NCI-H510A (cell line): ENCODE data around the gene PPP1R12B.
A peak's percentile ranks its signal among the peaks of the same experiment; 100 is the strongest.
"Not testable (repeated sequence)": the region's sequence is repeated elsewhere in the genome, so short reads cannot be mapped to it uniquely, and the experiment has no call there.

Experiments used
- DNase-seq: peaks from one replicate; lab custom pipeline; 2025; lab: John Stamatoyannopoulos, UW

Gene PPP1R12B

DNA sequence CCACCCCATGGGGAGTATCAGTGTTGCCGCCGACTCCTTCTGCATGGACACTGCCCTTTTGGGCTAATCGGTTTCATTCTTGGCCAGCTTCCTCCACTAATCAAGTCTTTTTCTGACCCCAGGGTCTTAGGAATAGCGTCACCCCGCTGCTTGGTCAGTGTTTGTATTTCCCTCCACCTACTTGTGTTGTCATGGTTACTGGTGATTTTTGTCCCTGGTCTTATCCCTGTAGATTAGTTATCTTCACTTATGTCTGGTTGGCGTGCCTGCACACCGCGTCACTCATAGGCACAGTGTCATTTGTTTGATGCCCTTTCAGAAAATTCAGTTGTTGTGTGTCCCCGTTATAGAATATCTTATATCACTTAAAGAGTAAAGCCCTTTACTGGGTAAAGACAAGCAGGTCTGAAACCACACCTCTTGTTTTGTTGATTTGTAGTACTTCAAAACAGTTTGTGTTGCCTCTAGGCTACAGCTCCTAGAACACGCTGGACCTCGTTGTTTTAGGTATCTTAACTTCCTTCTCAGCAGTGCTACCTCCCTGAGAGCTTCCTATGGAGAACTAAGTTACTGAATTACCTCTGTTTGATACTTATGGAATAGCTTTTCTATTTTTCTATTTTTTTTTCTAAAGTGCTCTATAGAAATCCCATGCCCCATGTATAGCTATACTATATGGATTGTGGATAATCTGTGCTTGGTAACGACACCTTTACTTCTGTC is 868 bp downstream of the PPP1R12B start:
- DNase-seq: no peak

DNA sequence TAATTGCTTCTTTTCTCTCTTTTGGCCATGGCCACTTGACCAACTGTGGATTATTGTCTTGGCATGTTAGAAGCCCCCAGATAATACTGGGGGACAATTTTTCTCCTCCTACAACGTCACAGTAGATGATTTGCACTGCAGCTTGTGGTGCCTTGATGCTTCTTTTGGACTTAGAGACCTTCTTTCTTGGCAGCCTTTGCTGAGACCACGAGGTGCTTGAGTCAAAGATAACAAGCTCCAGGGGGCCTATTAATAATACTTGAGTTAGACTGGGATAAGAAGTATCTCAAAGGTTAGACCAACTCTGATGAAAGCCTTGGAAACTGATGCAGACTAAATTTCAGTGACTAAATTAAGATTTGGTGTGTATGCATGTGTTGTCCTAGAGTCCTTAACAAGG is 3.2 kb downstream of the PPP1R12B start:
- no peak for DNase-seq

DNA sequence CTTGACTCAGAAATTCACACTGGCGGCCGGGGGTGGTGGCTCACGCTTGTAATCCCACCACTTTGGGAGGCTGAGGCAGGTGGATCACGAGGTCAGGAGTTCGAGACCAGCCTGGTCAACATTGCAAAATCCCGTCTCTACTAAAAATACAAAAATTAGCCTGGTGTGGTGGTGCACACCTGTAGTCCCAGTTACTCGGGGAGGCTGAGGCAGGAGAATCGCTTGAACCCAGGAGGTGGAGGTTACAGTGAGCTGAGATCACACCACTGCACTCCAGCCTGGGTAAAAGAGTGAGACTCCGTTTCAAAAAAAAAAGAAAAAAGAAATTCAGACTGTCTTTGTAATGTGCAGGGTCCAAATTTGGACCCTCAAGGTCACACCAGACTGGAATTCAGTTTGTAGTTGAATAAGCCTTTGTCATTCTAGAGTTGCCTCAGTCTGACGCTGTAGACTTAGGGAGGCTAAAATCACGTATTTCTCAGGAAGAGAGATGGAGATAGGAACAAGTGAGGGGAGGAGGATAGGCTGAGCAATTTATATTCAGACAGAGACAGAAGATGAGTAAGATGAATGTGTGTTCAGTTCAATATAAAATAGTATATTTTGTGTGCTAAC is 4.2 kb downstream of the PPP1R12B start:
- DNase-seq: not testable (repeated sequence)

DNA sequence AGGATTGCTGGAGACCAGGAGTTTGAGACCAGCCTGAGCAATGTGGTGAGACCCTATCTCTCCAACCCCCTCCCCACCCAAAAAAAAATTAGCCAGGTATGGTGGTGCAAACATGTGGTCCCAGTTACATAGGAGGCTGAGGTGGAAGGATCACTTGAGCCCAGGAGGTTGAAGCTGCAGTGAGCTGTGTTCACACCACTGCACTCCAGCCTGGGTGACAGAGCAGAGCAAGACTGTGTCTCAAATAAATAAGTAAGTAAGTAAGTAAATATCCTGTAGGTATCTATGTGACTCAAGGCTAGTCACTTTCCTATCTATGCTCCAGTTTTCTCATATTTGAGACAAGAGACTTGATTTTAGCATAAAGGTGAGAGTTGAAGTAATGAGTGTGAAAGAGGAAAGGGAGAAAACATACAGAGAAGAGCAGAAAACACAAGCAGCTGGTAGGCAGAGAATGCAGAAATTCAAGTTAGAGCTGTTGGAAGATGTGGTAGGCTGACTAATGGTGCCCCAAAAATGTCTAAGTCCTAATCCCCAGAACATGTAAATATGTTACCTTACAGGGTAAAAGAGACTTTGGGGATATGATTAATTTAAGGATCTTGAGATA is 7.5 kb downstream of the PPP1R12B start:
- DNase-seq: no peak

DNA sequence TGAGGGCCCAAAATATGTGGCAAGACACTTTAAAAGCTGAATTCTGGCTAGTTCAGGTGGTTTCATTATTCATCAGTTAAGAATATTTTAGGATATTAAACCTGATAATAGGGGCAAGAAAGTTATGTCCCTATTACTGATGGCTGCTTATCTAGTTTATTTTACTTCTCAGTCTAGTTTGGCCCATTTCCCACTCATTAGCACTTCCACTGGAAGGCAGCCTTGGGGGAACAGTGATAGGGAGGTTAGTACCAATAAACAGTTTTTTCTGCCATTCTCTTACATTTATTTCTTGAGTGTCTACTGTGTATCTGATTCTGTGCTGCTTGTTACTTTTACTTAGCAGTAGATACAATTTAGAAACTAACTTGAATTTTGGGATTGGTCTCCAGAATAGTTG is 9.0 kb downstream of the PPP1R12B start:
- DNase-seq: no peak

DNA sequence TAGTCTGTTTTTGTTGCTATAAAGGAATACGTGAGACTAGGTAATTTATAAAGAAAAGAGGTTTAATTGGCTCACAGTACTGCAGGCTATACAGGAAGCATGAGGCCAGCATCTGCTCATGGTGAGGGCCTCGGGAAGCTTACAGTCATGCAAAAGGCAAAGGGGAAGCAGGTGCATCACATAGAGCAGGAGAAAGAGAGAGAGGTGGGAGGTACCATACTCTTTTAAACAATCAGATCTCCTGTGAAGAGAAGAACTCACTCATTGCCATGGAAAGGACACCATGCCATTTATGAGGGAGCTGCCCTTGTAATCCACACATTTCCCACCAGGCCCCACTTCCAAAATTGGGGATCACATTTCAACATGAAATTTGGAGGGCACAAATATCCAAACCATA is 12.7 kb downstream of the PPP1R12B start:
- no peak for DNase-seq

DNA sequence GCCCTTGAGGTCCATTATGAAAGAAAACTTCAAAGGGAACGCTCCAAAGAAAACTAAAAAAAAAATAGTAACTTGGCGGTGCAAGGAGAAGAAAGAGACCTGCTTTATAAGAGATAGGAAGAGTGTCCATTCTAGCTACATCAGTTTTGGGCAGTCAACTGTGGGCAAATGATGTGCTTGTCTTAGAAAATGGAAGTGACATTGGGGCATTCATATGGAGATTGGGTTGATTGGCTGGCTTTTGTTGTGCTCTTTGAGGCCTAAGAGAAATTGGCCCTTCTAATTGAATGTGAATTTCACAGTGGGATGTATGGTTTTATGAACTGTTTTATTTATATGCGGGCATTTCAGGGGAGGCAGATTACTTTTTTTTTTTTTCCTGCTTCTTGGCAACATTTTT is 13.2 kb downstream of the PPP1R12B start:
- no peak for DNase-seq

DNA sequence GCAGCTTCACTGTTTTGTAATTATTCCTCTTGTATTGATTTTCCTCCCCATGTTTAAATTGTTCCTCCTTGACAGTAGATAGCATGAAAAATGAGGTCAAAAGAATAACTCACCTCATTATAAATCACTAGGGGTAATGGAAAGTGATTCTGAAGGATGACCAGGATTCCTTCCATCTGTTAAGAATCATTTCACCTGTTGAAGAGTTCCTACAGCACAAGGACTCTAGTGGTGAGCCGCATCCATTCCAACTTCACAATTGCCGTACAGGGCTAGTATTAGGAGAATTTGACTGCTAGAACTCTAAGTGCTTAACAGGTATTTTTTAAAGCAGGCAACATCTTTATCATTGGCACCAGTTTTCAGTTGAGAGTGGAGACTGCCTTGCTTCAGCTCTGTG is 13.7 kb downstream of the PPP1R12B start:
- no peak for DNase-seq

DNA sequence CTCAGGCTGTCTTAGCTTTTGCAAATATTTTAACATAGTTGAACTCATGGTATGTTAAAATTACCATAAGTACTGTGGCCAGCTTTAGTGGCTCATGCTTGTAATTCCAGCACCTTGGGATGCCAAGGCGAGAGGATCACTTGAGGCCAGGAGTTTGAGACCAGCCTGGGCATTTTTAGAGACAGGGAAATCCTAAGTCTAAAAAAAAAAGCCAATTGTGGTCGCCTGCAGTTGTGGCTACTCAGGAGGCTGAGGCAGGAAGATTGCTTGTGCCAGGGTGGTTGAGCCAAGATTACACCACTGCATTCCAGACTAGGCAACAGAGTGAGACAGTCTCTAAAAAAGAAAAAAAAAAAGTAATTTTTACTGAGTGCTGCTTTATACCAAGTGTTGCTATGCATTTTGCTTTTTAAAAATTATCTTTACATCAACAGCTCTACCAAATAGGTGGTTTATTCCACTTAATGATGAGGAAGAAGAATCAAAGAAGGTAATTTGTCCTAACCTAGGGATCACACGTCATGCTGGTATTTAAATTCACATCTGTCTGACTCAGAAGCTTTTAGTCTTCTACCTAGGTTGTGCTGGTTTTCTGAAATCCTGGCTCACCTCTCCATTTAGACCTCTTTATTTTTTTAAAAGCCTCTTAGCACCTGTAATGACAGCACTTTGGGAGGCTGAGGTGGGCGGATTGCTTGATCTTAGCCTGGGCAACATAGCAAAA is 16.8 kb downstream of the PPP1R12B start:
- DNase-seq: no peak

DNA sequence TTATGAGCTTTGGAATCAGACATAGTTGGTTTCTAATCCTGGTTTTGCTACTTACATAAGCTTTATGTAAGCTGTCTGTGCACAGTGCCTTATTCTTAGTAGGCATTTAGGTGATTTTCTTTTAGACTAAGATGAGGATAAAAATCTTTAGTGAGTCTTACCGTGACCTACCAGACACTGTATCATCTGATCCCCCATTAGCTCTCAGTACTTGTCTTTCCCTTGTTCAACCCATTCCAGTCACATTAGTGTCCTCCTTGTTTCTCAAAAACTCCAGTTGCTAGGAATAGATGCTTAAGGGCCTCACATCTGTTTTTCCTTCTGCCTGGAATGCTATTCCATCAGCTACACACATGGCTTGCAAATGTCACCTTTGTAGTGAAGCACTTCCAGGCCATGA is 18.8 kb downstream of the PPP1R12B start:
- DNase-seq: no peak

DNA sequence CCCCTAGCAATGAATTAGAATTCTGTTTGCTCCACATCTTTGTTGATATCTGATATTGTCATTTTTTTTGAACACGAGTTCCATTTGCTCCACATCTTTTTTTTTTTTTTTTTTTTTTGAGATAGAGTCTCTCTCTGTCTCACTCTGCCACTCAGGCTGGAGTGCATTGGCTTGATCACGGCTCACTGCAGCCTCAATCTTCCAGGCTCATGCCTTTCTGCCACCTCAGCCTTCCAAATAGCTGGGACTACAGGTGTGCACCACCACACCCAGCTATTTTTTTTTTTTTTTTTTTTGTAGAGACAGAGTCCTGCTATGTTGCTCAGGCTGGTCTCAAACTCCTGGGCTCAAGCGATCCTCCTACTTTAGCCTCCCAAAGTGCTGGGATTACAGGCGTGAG is 22.4 kb downstream of the PPP1R12B start:
- DNase-seq: not testable (repeated sequence)

DNA sequence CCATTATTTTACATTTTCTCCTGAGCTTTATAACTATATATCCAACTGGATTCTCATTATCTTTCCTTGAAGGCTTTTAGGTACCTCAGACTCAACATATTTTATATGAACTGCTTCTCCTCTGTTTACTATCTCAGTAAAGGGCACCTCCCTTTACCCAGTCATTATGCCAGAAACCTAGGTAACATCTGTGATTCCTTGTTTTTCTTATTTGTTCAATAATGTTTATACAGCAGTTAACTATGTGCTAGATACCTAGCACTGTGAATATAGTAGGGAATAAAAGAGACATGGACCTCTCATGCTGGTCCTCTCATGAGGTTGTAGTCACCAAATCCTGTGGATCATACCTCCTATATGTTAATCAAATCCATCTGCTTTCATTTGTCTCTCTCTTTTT is 25.6 kb downstream of the PPP1R12B start:
- DNase-seq: no peak

DNA sequence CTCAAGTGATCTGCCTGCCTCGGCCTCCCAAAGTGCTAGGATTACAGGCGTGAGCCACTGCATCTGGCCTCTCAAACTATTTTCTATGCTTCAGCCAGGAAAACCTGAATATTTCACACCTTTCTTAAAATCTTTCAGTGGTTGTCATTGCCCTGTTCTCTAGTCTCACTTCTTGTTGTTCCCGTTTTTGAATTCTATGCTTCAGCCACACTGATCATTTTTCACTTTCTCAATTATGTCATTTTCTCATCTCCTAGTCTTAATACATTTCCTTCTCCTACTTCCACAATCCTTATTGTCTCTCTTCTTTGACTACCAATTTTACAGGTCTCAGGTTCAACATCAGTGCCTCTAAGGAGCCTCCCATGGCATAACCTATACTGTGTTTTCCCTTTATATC is 26.7 kb downstream of the PPP1R12B start:
- not testable (repeated sequence) for DNase-seq

DNA sequence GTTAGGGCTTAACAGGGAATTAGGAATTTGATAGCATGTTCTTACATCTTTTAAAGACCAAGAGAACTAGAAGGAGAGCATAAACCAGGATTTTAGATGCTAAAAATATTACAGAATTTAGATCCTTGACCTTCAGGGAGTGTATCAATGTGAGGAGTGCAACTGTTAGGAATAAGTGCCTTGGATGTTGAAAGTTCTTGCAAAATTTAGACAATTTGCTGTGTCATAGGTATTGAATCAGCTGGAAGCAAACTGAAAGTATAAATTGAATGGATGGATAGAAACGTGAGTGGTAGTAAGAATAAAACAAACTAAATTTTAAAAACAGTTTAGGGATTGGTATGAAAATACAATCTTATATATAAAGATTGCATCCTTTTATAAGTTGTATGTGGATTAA is 27.7 kb downstream of the PPP1R12B start:
- DNase-seq: no peak

DNA sequence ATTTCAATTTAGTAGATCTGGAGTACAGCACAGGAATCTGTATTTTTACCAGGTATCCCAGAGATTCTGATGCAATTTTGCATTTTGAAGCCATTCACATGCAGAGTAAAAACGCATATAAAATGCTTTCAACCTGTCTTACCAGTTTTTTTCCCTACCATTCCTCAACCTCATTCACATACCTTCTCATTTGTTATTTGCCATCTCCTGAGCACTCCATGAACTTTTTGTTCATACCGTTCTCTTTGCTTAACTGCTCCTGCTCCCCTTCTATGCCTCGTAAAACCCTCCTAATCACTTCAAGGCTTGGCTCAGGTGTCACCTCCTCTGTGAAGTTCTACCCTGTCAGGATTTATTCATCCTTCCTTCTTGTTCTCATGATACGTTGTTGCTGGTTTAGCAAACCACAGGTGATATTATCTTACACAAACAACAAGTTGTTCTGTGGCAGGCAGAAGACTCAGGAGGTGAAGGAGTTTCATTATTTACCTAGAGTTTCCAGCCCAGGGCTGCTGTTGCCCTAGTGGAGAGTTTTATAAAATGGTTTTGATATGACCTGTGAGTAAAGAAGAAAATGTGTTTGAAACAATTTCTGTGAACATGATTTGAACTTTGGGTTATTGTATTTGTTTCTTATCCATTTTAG is 31.5 kb downstream of the PPP1R12B start:
- DNase-seq: peak; percentile 11

DNA sequence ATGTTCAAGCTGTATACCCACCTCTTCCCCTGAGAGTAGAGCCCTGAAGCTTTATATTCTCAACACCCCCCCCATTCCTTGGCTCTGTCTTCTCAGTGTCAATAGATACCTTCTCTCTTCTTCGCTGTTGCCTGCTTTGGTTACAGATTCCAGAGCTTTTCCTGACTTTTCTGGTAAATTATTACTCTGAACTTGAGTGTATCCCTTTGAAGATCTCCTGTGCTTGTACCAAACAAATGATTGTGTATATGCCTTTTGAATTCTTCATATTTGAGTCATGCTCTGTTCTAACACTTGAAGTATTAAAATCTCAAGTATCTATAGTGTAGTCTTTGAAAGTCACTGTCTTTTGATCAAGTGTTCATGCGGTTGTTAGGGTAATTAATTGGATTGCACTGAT is 32.0 kb downstream of the PPP1R12B start:
- DNase-seq: not testable (repeated sequence)

DNA sequence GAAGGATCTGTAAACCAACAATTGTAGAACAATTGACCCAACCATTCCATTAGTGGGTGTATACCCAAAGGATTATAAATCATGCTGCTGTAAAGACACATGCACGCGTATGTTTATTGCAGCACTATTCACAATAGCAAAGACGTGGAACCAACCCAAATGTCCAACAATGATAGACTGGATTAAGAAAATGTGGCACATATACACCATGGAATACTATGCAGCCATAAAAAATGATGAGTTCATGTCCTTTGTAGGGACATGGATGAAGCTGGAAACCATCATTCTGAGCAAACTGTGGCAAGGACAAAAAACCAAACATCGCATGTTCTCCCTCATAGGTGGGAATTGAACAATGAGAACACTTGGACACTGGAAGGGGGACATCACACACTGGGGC is 33.4 kb downstream of the PPP1R12B start:
- not testable (repeated sequence) for DNase-seq

DNA sequence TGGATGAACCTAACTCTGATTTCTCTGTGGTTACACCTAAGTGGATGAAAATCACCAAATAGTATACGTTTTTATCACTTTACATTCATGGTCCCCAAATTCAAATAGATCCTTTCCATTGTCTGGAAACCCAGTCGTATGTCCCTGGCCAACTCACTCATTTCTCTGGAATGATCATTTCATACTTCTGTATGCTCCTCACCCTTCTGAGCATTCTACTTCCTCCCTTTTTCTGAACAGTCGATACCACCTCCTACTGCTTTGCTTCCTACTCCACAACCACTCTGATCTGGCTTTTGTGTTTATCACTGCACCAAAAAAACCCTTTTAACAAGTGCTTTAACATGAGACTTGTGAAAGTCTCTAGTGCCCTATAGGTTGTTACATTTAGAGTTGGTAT is 47.3 kb downstream of the PPP1R12B start:
- not testable (repeated sequence) for DNase-seq

DNA sequence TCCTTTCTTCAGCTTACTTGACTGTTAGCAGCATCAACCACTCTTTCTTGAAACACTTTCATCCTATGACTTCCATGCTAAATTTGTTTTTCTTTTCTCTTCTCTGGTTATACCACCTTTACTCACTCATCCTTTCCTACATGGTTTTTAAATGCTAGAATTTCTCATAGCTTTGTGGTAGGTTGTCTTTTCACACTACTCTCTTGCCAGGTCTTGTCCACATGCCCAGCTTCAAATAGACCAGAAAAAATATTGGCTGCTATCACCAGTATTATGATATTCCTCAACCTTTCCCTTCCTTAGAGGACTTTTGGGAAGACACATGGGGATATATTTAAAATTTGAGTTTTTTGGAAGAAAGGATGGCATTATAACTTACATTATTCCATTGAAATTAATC is 48.8 kb downstream of the PPP1R12B start:
- no peak for DNase-seq

DNA sequence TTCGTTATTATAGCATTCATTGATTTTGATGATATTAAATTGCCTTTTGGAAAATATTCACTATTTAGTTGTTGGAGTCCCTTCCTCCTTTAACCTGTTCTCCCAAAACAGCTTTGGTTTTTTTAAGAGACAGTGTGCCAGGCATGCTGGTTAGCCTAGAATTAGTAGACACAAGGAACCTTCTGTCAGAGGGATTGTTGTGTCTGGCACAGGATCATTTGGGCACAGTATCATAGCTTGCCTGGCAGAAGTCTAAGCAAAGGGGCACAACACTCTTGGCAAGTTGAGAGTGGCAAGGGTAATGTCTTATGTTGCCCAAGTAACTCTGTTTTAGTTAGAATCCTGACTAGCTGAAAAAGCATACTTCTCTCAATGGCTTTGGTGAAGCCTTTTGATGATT is 49.9 kb downstream of the PPP1R12B start:
- DNase-seq: not testable (repeated sequence)

DNA sequence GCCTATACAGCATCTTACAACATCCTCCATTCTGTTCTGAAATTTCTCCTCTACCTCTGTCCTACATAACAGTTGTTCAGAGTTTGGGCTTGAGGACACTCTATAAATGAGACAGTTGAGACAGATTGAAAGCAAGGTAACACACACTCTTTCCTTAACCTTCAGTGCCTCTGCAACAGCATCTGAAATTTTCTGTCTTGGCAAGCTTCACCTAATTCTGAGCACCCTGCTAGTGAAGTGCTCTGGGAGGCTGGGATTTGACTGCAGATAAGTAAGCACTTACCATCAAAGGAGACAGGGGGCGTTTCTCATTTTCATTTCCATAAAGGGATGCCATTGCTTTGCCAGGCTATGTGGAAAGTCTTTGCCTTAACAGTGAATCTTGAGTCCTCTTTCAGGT is 53.3 kb downstream of the PPP1R12B start:
- DNase-seq: not testable (repeated sequence)

DNA sequence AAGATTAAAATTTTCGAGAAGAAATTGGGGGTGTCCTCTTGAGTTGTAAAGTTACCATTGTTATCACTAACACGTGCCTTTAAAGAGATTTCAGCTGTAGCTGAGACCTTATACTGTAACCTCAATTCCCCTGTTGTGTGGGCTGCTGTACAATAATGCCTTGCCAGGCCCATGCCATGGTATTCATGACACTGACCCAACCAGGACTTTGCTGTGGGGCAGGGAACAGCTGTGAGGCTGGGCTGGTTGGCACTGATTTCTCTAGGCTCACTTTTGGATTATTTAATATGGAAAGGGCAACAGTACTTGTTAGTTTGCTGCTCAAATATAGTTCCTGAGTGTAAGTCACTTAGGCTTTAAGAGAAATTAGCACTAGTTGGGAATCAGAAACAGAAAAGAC is 54.9 kb downstream of the PPP1R12B start:
- not testable (repeated sequence) for DNase-seq
